ENCODE data around the gene NEMF. TPM values are rescaled to one million over a fixed set of nuclear protein-coding genes. Genes with fewer than 3 reads are reported as not detected.
"Not testable (repeated sequence)": the region's sequence is repeated elsewhere in the genome, so short reads cannot be mapped to it uniquely, and the experiment has no call there.

The NEMF gene
- total RNA-seq, 4 donors from 2014 or later: 50.2 to 129 (median 79.3) TPM

- TF ChIP-seq POLR2A (IDR thresholded peaks at IDR 0.05) (no peak), EP300 (IDR thresholded peaks at IDR 0.05; ENCODE audit: low read depth) (no peak), CTCF (IDR thresholded peaks at IDR 0.05) (no peak), POLR2AphosphoS5 (IDR thresholded peaks at IDR 0.05) (no peak)
- Histone ChIP-seq H3K4me3 (no peak overlapping the region), H3K9me3 (no peaks in the 10 kb centered on the region), H3K27me3 (no peaks in the 10 kb centered on the region), H3K36me3 (no peaks in the 10 kb centered on the region), H3K4me1 (no peaks in the 10 kb centered on the region), H3K27ac (no peak overlapping the region)
- DNase-seq: no peak
- intact Hi-C loops (cut with DNase I; ENCODE audit: low total_unique reads) (no loop called here), in situ Hi-C loops (cut with MboI; ENCODE audit: low pct_ligation_motif_present in 1 of 4, low pct_unique_long_range_greater_than_20kb in 1 of 4, low sequenced_read_pairs in 3 of 4) (loop anchor here in 1 of 4 donors (25.0 kb wide), 1 partner anchor 117 kb away; the partner anchor contains the start of gene DNAAF2)
- WGBS, 2 donors (ENCODE audit: low coverage in 1 of 2): 81 to 82% methylated on average over 5 of the region's 5 CpGs
These were observed 98.0 kb downstream of the NEMF start for GRCh38 chr14:49754570-49755097.

- intact Hi-C loops (cut with DNase I; ENCODE audit: low total_unique reads); H3K36me3 ChIP-seq; H3K4me3 ChIP-seq; H3K4me1 ChIP-seq; H3K27me3 ChIP-seq; H3K27ac ChIP-seq; H3K9me3 ChIP-seq; DNase-seq; in situ Hi-C loops (cut with MboI; ENCODE audit: low pct_ligation_motif_present in 1 of 4, low pct_unique_long_range_greater_than_20kb in 1 of 4, low sequenced_read_pairs in 3 of 4): not testable (repeated sequence)
These were observed 106.1 kb downstream of the NEMF start for GRCh38 chr14:49746476-49746875.

- TF ChIP-seq POLR2A (IDR thresholded peaks at IDR 0.05): no peak
- TF ChIP-seq POLR2AphosphoS5 (IDR thresholded peaks at IDR 0.05): no peak
- TF ChIP-seq CTCF (IDR thresholded peaks at IDR 0.05): no peak
- TF ChIP-seq EP300 (IDR thresholded peaks at IDR 0.05; ENCODE audit: low read depth): no peak
- Histone ChIP-seq H3K4me3 (no peak overlapping the region), H3K9me3 (no peaks in the 10 kb centered on the region), H3K27me3 (no peaks in the 10 kb centered on the region), H3K27ac (no peak overlapping the region), H3K36me3 (peaks cover 0 to 6% (median 0%) of the 10 kb centered on the region in 4 donors), H3K4me1 (no peaks in the 10 kb centered on the region)
- in situ Hi-C loops (cut with MboI; ENCODE audit: low pct_ligation_motif_present in 1 of 4, low pct_unique_long_range_greater_than_20kb in 1 of 4, low sequenced_read_pairs in 3 of 4) (no loop called here), intact Hi-C loops (cut with DNase I; ENCODE audit: low total_unique reads) (no loop called here)
- WGBS, 2 donors (ENCODE audit: low coverage in 1 of 2): 88 to 100% methylated on average over 1 of the region's 1 CpG
- DNase-seq: no peak
These were observed 107.4 kb downstream of the NEMF start for GRCh38 chr14:49745191-49745590.

- in situ Hi-C loops (cut with MboI; ENCODE audit: low pct_ligation_motif_present in 1 of 4, low pct_unique_long_range_greater_than_20kb in 1 of 4, low sequenced_read_pairs in 3 of 4); intact Hi-C loops (cut with DNase I; ENCODE audit: low total_unique reads); H3K36me3 ChIP-seq; H3K27me3 ChIP-seq; DNase-seq; H3K9me3 ChIP-seq; H3K4me1 ChIP-seq; H3K27ac ChIP-seq; H3K4me3 ChIP-seq: not testable (repeated sequence)
- 92 to 100% methylated on average over 2 to 4 of the region's 4 CpGs for WGBS, 2 donors (ENCODE audit: low coverage in 1 of 2)
These were observed 116.9 kb downstream of the NEMF start for GRCh38 chr14:49735669-49736068.

GRCh38 chr14:49733836-49734235 is 118.8 kb downstream of the NEMF start:
- TF ChIP-seq EP300 (IDR thresholded peaks at IDR 0.05; ENCODE audit: low read depth) (no peak), POLR2AphosphoS5 (IDR thresholded peaks at IDR 0.05) (no peak), POLR2A (IDR thresholded peaks at IDR 0.05) (no peak), CTCF (IDR thresholded peaks at IDR 0.05) (no peak)
- peaks cover 0 to 9% (median 3%) of the 10 kb centered on the region in 4 donors for H3K36me3 ChIP-seq
- no peaks in the 10 kb centered on the region for H3K27me3 ChIP-seq
- in situ Hi-C loops (cut with MboI; ENCODE audit: low pct_ligation_motif_present in 1 of 4, low pct_unique_long_range_greater_than_20kb in 1 of 4, low sequenced_read_pairs in 3 of 4) (no loop called here), intact Hi-C loops (cut with DNase I; ENCODE audit: low total_unique reads) (no loop called here)
- H3K9me3 ChIP-seq: no peaks in the 10 kb centered on the region
- no peak overlapping the region for H3K4me3 ChIP-seq
- DNase-seq: no peak
- no peak overlapping the region for H3K27ac ChIP-seq
- no peaks in the 10 kb centered on the region for H3K4me1 ChIP-seq
